Anterior cingulate cortex (tissue), 58 donors: ENCODE results near the gene CASR.

Experiments used
- DNase-seq, 58 donors: peaks; one replicate each; lab custom pipeline; 2025; lab: John Stamatoyannopoulos, UW

The CASR gene

DNA sequence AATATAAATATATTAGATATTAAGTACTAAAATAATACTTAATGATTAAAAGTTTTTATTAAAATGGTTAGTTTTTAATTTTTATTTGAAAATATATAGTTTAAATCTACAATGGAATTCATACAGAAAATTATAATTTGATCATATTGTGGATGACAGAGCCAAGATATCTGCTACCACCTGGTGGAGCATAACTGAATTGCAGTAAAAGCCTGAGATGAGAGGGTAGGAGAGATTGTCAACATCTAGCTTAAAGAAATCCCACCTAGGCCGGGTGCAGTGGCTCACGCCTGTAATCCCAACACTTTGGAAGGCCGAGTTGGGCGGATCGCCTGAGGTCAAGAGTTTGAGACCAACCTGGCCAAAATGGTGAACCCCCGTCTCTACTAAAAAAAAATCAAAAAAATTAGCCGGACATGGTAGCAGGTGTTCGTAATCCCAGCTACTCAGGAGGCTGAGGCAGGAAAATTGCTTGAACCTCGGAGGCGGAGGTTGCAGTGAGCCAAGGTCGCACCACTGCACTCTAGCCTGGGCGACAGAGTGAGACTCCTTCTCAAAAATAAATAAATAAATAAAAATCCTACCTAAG lies 116.5 kb downstream of the CASR start:
- DNase-seq, result no peak

- DNase-seq, result no peak
Measured at GRCh38 chr3:122301063-122301462, 117.6 kb downstream of the CASR start.

GRCh38 chr3:122305818-122306621 lies 122.6 kb downstream of the CASR start:
- DNase-seq, result no peak

GRCh38 chr3:122306622-122306953 lies 123.1 kb downstream of the CASR start:
- no peak for DNase-seq

DNA sequence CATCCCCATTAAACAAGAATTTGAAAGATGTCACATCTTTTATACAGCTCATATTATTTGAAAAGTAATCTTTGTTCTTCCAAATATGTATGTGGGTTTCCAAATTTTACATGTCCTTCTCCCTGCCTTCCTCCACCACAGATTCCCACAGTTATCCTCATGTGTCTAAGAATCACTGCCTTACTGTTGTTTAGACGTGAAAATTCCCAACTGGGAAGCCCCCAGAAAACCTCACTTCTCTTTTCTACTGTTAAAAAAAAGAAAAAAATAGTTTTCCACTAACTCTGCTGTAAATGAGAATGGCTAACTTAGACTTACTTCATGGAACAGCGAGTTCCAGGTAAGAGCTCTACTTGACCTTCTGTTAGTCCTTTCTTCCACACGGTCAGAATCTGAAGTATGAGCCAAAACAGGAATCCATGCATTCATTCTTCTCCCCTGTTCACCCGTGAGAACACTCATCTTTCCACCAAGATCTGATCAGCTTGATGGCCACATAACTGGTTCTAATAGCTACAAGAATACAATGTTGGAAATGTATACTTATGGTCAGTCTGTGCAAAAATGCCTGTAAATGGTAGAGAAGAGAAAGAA lies 123.7 kb downstream of the CASR start:
- DNase-seq, result no peak

GRCh38 chr3:122307976-122308375 lies 124.5 kb downstream of the CASR start:
- DNase-seq, result no peak

DNA sequence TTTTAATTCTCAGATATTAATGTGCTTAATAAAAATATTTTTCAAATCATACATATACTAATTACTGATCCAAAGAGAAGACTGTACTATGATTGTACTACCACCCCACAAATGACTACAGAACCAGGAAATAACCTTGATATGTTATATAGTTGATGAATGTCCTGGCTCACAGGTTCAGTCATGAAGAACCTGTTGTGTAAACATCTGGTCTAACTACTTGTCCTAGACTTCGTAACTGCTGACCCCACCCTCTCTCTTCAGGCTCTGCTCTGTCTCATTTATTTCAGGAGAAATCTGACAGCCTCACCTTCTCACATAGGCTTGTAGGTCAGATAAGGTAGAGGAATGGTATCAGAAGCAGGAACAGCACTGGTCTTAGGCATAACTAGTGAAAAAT lies 126.9 kb downstream of the CASR start:
- no peak for DNase-seq

GRCh38 chr3:122312826-122313225 lies 129.4 kb downstream of the CASR start:
- DNase-seq, result no peak

- no peak for DNase-seq
Measured at GRCh38 chr3:122313281-122313680, 129.8 kb downstream of the CASR start.

- no peak for DNase-seq
Measured at GRCh38 chr3:122314228-122314876, 130.9 kb downstream of the CASR start.

- DNase-seq, result no peak
Measured at GRCh38 chr3:122315619-122316018, 132.2 kb downstream of the CASR start.

GRCh38 chr3:122316368-122316767 lies 132.9 kb downstream of the CASR start:
- no peak for DNase-seq

DNA sequence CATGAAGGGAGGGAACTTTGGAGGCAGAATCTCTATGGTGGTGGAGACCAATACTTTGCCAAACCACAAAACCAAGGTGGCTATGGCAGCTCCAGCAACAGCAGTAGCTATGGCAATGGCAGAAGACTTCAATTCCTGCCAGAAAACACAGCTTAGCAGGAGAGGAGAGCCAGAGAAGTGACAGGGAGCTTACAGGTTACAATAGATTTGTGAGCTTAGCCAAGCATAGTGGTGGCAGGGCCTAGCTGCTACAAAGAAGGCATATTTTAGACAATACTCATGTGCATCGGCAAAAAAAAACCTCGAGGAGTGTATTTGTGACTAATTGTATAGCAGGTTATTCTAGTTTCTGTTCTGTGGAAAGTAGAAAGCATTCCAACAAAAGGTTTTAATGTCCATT lies 135.2 kb downstream of the CASR start:
- no peak for DNase-seq

DNA sequence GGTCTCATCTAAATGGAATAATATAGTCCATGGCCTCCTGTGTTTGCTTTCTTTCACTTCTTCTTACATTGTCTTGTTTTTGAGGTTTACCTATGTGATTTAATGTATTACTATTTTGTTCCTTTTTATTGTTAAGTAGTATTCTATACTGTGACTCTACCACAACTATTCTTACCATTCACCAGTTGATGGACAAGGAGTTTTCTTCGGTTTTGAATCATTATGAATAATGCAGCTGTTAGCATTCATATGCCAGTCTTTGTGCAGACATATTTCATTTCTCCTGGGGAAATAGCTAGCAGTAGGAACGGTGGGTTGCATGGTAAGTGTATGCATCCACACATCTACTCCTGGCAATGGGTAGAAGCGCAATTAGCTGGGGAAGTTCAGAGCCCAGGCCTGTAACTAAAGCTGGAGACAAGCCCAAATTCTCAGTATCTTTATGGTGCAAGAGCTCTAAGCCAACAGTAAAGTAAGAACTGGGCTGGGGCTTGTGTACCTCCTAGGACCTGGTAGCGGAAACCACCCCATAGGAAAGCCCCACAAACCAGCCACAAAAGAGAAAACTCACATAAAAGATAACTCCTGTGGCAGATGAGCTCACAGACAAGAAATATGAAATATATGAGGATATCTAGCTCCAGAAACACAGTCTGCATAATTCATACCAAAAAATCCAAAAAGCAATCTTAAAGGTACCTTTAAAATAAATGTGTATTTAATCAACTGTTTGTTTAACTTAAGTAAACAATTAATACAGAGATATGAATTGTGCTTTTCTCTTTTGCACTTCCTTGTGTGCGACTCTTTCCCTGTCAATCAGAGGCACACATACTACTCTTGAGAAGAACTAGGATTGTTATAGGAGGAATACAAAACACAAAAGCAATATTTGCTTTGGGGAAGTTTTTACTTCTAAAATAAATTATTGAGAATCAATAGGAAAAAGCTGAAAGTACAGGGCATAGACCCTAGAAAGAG lies 138.9 kb downstream of the CASR start:
- DNase-seq, result no peak

DNA sequence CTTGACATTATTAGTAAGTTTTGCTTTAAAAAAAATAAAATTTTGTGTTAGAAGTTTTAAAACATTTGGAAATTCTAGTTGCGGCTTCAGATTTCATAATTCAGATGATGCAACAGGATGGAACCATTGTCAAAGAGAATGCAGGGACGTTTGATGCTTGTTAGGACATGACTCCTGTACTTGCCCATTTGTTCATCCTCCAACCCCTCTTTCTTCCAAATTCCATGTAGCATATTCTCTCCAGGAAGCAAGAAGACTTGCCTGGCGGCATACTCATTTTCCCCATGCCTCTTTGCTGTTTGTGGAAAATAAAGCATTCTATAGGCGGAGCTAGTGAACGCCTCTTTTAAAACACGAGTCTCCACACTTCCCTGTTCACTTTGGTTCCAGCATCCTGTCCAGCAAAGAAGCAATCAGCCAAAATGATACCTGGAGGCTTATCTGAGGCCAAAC lies 141.4 kb downstream of the CASR start, which contains the start of gene CSTA:
Gene CSTA, plus strand, starts transcription at position 378 of the 453 bp plus-strand sequence. Its CDS starts 45 bp downstream, at position 423.
- no peak for DNase-seq

GRCh38 chr3:122325769-122326168 lies 142.3 kb downstream of the CASR start:
- no peak for DNase-seq

GRCh38 chr3:122331886-122332285 lies 148.4 kb downstream of the CASR start:
- no peak for DNase-seq

DNA sequence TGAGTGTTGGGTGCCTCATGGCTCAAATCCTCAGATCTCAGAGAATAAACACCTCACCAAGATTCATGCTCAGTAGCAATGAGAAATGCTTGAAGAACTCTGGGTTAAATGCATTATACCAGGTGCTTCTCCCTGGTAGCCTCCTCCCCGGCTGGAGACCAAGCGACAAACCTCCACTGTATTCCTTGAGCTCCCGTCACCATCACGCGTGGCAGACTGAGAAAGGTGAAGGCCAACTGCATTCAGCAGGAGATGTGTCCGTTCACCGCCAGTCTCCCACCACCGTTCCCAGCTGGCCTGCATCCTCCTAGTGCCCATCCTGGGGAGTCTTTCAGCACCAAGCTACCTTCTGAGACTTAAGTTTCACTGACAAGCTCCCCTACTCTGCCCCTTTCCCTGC lies 149.1 kb downstream of the CASR start:
- no peak for DNase-seq
